SK-N-SH (cell line): ENCODE data around the gene B3GALT6. TPM values are rescaled to one million over a fixed set of nuclear protein-coding genes. Genes with fewer than 3 reads are reported as not detected.

ENCODE experiments used
- CTCF ChIA-PET: fragments of 300-600, 350-600 bp; formaldehyde crosslinking; extraction: SDS; loops from one replicate; lab custom pipeline; 2021; lab: Yijun Ruan, JAX
- POLR2A ChIA-PET: fragments of 350-600 bp; sonication (Branson Sonifier 250); formaldehyde crosslinking; extraction: SDS; loops from one replicate; lab custom pipeline; 2020; ENCODE audit warnings: antibody characterized with exemption, inconsistent platforms; lab: Yijun Ruan, JAX
- DNase-seq: peaks from one replicate; pipeline ENCODE4 v3.0.0; 2012
- H2AFZ ChIP-seq: fragments of 200-600 bp; sonication (generic); 2 replicates; pipeline ENCODE4 v1.8.1; 2016; ENCODE audit warnings: antibody characterized with exemption, mild to moderate bottlenecking, low read depth
- H3F3A ChIP-seq: fragments of 200-600 bp; sonication (generic); replicated peaks from 2 replicates; pipeline ENCODE3; 2016; ENCODE audit warnings: antibody characterized with exemption, mild to moderate bottlenecking; ENCODE audit not compliant: insufficient read depth
- H3K27ac ChIP-seq, 2 experiments: fragments of 200-500 bp in 1 of 2; fragments of 200-600 bp in 1 of 2; sonication (Bioruptor generic) in 1 of 2; sonication (generic), shearing (Covaris generic) in 1 of 2; 2 replicates each; pipeline versions ENCODE4 v1.5.1 to v1.6.1; 2014 to 2016; ENCODE audit warnings: low read depth in 2 of 2, inconsistent platforms in 1 of 2, low read length in 1 of 2, mild to moderate bottlenecking in 1 of 2, mixed read lengths in 1 of 2
- H3K27me3 ChIP-seq: fragments of 200-600 bp; sonication (generic), shearing (Covaris generic); 2 replicates; pipeline ENCODE4 v1.6.1; 2016; ENCODE audit warnings: mixed run types; ENCODE audit not compliant: insufficient read depth
- H3K36me3 ChIP-seq, 2 experiments: fragments of 200-500 bp in 1 of 2; fragments of 200-600 bp in 1 of 2; sonication (Bioruptor generic) in 1 of 2; sonication (generic) in 1 of 2; replicated peaks in 1 of 2; 2 replicates each; pipeline versions ENCODE3 to v1.5.1; 2014 to 2016; ENCODE audit warnings: low read length in 1 of 2, mild to moderate bottlenecking in 1 of 2; ENCODE audit not compliant: insufficient read depth in 2 of 2, control insufficient read depth in 1 of 2
- H3K4me1 ChIP-seq, 2 experiments: fragments of 200-500 bp in 1 of 2; fragments of 200-600 bp in 1 of 2; sonication (Bioruptor generic) in 1 of 2; sonication (generic), shearing (Covaris generic) in 1 of 2; 2 replicates each; pipeline versions ENCODE4 v1.5.1 to v1.6.1; 2014 to 2016; ENCODE audit warnings: low read depth in 1 of 2, low read length in 1 of 2, mixed run types in 1 of 2; ENCODE audit not compliant: insufficient read depth in 2 of 2, control insufficient read depth in 1 of 2
- H3K4me2 ChIP-seq: fragments of 200-600 bp; sonication (generic), shearing (Covaris generic); 2 replicates; pipeline ENCODE4 v1.6.1; 2017; ENCODE audit warnings: mixed run types
- H3K4me3 ChIP-seq, 2 experiments: fragments of 200-500 bp in 1 of 2; fragments of 200-600 bp in 1 of 2; sonication (Bioruptor generic) in 1 of 2; sonication (generic), shearing (Covaris generic) in 1 of 2; 2 replicates each; pipeline versions ENCODE4 v1.5.1 to v1.8.1; 2014 to 2016; ENCODE audit warnings: low read depth in 2 of 2, inconsistent platforms in 1 of 2, low read length in 1 of 2, mild to moderate bottlenecking in 1 of 2, mixed read lengths in 1 of 2, moderate library complexity in 1 of 2
- H3K79me2 ChIP-seq: fragments of 200-600 bp; sonication (generic); 2 replicates; pipeline ENCODE4 v1.8.1; 2017; ENCODE audit warnings: mild to moderate bottlenecking; ENCODE audit not compliant: insufficient read depth
- H3K9ac ChIP-seq: fragments of 200-600 bp; sonication (generic); 2 replicates; pipeline ENCODE4 v1.6.1; 2017; ENCODE audit warnings: mixed run types
- H3K9me2 ChIP-seq: fragments of 200-600 bp; sonication (generic); 2 replicates; pipeline ENCODE4 v1.6.1; 2017; ENCODE audit warnings: mixed run types
- H3K9me3 ChIP-seq: fragments of 200-600 bp; sonication (generic); 2 replicates; pipeline ENCODE4 v1.6.1; 2017; ENCODE audit warnings: mixed run types, mild to moderate bottlenecking, moderate library complexity
- H4K20me1 ChIP-seq: fragments of 200-600 bp; sonication (generic); 2 replicates; pipeline ENCODE4 v1.6.1; 2017; ENCODE audit warnings: mild to moderate bottlenecking, mixed run types; ENCODE audit not compliant: insufficient read depth
- CTCF ChIP-seq: fragments of 200-600 bp; sonication (generic); IDR thresholded peaks from 2 replicates; pipeline ENCODE4 v1.6.1; 2017; ENCODE audit warnings: antibody characterized with exemption, mild to moderate bottlenecking, moderate library complexity
- IRF3 ChIP-seq: fragments of 150-350 bp; IDR thresholded peaks from 2 replicates; pipeline ENCODE4 v1.6.1; 2016; ENCODE audit warnings: mild to moderate bottlenecking, low read depth, low read length
- MAX ChIP-seq: IDR thresholded peaks from 2 replicates; pipeline ENCODE4 v1.4.0; 2012; ENCODE audit warnings: low read depth
- MXI1 ChIP-seq: IDR thresholded peaks from 2 replicates; pipeline ENCODE4 v1.6.1; 2012; ENCODE audit warnings: mild to moderate bottlenecking, low read depth, low read length, improper control_type of control experiment
- NFIC ChIP-seq: IDR thresholded peaks from 2 replicates; pipeline ENCODE4 v1.4.0; 2012; ENCODE audit warnings: borderline replicate concordance
- REST ChIP-seq: IDR thresholded peaks from 2 replicates; pipeline ENCODE4 v1.6.1; 2012; ENCODE audit warnings: mild to moderate bottlenecking, low read depth, low read length, moderate library complexity
- RFX5 ChIP-seq: IDR thresholded peaks from 2 replicates; pipeline ENCODE4 v1.6.1; 2012; ENCODE audit warnings: mild to moderate bottlenecking, improper control_type of control experiment, low read length
- TAF1 ChIP-seq: IDR thresholded peaks from 2 replicates; pipeline ENCODE4 v1.6.1; 2012; ENCODE audit warnings: low read depth, mild to moderate bottlenecking, low read length, moderate library complexity, borderline replicate concordance
- TCF12 ChIP-seq: IDR thresholded peaks from 2 replicates; pipeline ENCODE4 v1.4.0; 2012
- WGBS: methylation state at CpG from one replicate; pipeline ENCODE4 v1.1.6; 2017; ENCODE audit warnings: low lambda C conversion rate; 5-methylcytosine and 5-hydroxymethylcytosine counted together
- polyA plus RNA-seq, 3 experiments: library from polyadenylated mRNA; depleted of rRNA; stranded (reverse); fragments of >200 nt; gene quantifications; 2 replicates each; pipeline ENCODE4 v1.2.3, GENCODE V29; 2012
- TF ChIP-seq, protein P1 (sequence below): IDR thresholded peaks from 2 replicates; pipeline ENCODE4 v1.4.0; 2012; ENCODE audit warnings: low read depth, borderline replicate concordance

B3GALT6 gene
- polyA plus RNA-seq, 1 of the 3 experiments (the other 2 are of a cell fraction), result 38.8 TPM

DNA sequence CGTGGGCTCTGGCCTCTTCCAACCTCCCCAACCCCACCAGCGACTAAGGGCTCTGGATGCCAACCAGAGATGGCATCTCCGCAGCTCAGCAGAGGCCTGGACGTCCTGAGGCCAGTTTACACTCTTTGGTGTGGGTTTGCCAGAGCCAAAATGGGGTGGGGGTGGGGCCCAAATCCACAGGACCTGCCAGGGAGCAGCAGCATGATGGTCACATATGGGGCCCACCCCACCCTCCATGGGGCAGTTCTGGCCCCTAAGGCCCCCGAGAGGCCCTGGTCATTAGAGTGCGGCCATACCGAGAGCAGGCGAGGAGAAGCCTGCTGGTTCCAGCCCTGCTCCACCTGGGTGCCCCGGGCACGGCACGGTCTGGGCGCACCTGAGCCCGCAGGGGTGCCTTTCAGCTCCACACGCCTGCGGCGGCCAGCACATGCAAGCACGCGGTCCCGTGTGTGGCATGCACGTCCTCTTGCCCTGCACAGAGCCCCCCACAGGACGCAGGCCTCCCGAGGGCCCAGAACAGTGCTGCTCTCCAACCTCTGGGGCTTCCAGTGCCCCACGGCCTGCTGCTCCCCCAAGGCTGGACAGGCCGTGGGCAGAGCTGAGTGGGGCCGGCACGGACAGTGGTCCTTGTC lies 9.7 kb downstream of the B3GALT6 start (continued):
- TF ChIP-seq MAX (no peak), RFX5 (no peak), NFIC (no peak)
- TF ChIP-seq, protein P1, sequence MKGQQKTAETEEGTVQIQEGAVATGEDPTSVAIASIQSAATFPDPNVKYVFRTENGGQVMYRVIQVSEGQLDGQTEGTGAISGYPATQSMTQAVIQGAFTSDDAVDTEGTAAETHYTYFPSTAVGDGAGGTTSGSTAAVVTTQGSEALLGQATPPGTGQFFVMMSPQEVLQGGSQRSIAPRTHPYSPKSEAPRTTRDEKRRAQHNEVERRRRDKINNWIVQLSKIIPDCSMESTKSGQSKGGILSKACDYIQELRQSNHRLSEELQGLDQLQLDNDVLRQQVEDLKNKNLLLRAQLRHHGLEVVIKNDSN, result no peak
- TF ChIP-seq, all 33 proteins: peak for 0

- Histone ChIP-seq H3K9me2 (no peaks in the 10 kb centered on the region), H3K36me3 (no peaks in the 10 kb centered on the region), H3K79me2 (no peaks in the 10 kb centered on the region), H3K9ac (no peak overlapping the region), H3K4me2 (no peak overlapping the region), H3F3A (no peaks in the 10 kb centered on the region), H3K27ac (no peak overlapping the region), H3K27me3 (no peaks in the 10 kb centered on the region), H2AFZ (no peak overlapping the region), H3K4me1 (peaks cover 0 to 18% of the 10 kb centered on the region in 2 experiments; a peak in 1 of 4 replicates), H3K9me3 (no peaks in the 10 kb centered on the region), H4K20me1 (no peaks in the 10 kb centered on the region), H3K4me3 (no peak overlapping the region)
- WGBS, result 80% methylated on average over 26 of the region's 41 CpGs
- ChIA-PET POLR2A (no interaction called here), CTCF (interaction anchor here (0.7 to 3.5 kb wide), 4 partner anchors 8 to 210 kb away, joined by 3 to 12 read pairs (median 9); no protein-coding TSS in a partner anchor)
- TF ChIP-seq REST (no peak), CTCF (no peak), MXI1 (no peak), TAF1 (no peak), TCF12 (no peak), IRF3 (no peak)
- TF ChIP-seq, protein P1, result no peak
- DNase-seq, result no peak
These were observed 10.6 kb downstream of the B3GALT6 start for GRCh38 chr1:1242461-1243265.
